Neural progenitor cell (in vitro differentiated cells): ENCODE data around the gene ANXA6. TPM values are rescaled to one million over a fixed set of nuclear protein-coding genes. Genes with fewer than 3 reads are reported as not detected.
"Not testable (repeated sequence)": the region's sequence is repeated elsewhere in the genome, so short reads cannot be mapped to it uniquely, and the experiment has no call there.

Source experiments
- DNase-seq: peaks from one replicate; pipeline ENCODE4 v3.0.0-alpha.2; 2016; ENCODE audit warnings: low spot score
- H2AFZ ChIP-seq: fragments of 200-600 bp; sonication (generic); replicated peaks from 2 replicates; pipeline ENCODE4 v1.6.1; 2016; ENCODE audit warnings: antibody characterized with exemption
- H3F3A ChIP-seq: fragments of 200-600 bp; sonication (generic); 2 replicates; pipeline ENCODE4 v1.6.1; 2016; ENCODE audit warnings: antibody characterized with exemption, low read depth
- H3K27ac ChIP-seq: fragments of 200-600 bp; sonication (generic); 2 replicates; pipeline ENCODE4 v1.5.1; 2016; ENCODE audit warnings: mild to moderate bottlenecking
- H3K27me3 ChIP-seq: fragments of 200-600 bp; sonication (generic); 2 replicates; pipeline ENCODE4 v1.6.1; 2016; ENCODE audit warnings: mild to moderate bottlenecking, moderate library complexity
- H3K36me3 ChIP-seq: fragments of 200-600 bp; sonication (generic); 2 replicates; pipeline ENCODE4 v1.5.1; 2016
- H3K4me1 ChIP-seq: fragments of 200-600 bp; sonication (generic); 2 replicates; pipeline ENCODE4 v1.6.1; 2016; ENCODE audit warnings: mixed run types
- H3K4me2 ChIP-seq: fragments of 200-600 bp; sonication (generic); 2 replicates; pipeline ENCODE4 v1.6.1; 2016
- H3K4me3 ChIP-seq: fragments of 200-600 bp; sonication (generic); 2 replicates; pipeline ENCODE4 v1.5.1; 2016
- H3K79me2 ChIP-seq: fragments of 200-600 bp; sonication (generic); 2 replicates; pipeline ENCODE4 v1.6.1; 2016; ENCODE audit warnings: low read depth
- H3K9ac ChIP-seq: fragments of 200-600 bp; sonication (generic); 2 replicates; pipeline ENCODE4 v1.6.1; 2016
- H3K9me3 ChIP-seq: fragments of 200-600 bp; sonication (generic); 2 replicates; pipeline ENCODE4 v1.5.1; 2016; ENCODE audit warnings: low read depth
- H4K20me1 ChIP-seq: fragments of 200-600 bp; sonication (generic); 2 replicates; pipeline ENCODE4 v1.6.1; 2016; ENCODE audit warnings: low read depth
- H3K27ac Mint-ChIP-seq: 3 replicates; pipeline ENCODE4 v1.8.0; 2021; ENCODE audit warnings: mixed read lengths
- H3K27me3 Mint-ChIP-seq: 2 replicates; pipeline ENCODE4 v1.8.0; 2022; ENCODE audit warnings: low read depth, mild to moderate bottlenecking, inconsistent platforms, moderate library complexity, mixed read lengths; ENCODE audit not compliant: insufficient read depth
- H3K36me3 Mint-ChIP-seq: 3 replicates; pipeline ENCODE4 v1.8.0; 2021; ENCODE audit warnings: mixed read lengths
- H3K4me1 Mint-ChIP-seq: 3 replicates; pipeline ENCODE4 v1.8.0; 2021; ENCODE audit warnings: mixed read lengths
- H3K4me3 Mint-ChIP-seq: 3 replicates; pipeline ENCODE4 v1.8.0; 2021; ENCODE audit warnings: mild to moderate bottlenecking, moderate library complexity, mixed read lengths
- H3K9me3 Mint-ChIP-seq: 3 replicates; pipeline ENCODE4 v1.8.0; 2020; ENCODE audit warnings: mixed read lengths
- CTCF ChIP-seq: fragments of 200-600 bp; sonication (generic); IDR thresholded peaks from 2 replicates; pipeline ENCODE4 v1.5.1; 2017; ENCODE audit warnings: antibody characterized with exemption, mild to moderate bottlenecking
- EZH2 ChIP-seq: fragments of 200-600 bp; sonication (generic); IDR thresholded peaks from 2 replicates; pipeline ENCODE4 v1.6.1; 2017; ENCODE audit warnings: antibody characterized with exemption, mild to moderate bottlenecking, moderate library complexity
- EZH2phosphoT487 ChIP-seq: fragments of 200-600 bp; sonication (generic); IDR thresholded peaks from 2 replicates; pipeline ENCODE4 v1.6.1; 2017; ENCODE audit warnings: antibody characterized with exemption
- total RNA-seq: library from RNA; depleted of rRNA; stranded (reverse); fragments of >200 nt; gene quantifications from 2 replicates; pipeline ENCODE4 v1.2.3, GENCODE V29; 2015; ENCODE audit warnings: low replicate concordance

The ANXA6 gene
- total RNA-seq, 1 donor from 2014 or later = 97.6 TPM

- Histone ChIP-seq H3K79me2 (no peaks in the 10 kb centered on the region), H3K4me2 (no peak overlapping the region), H3K27me3 (no peaks in the 10 kb centered on the region), H3K4me1 (peaks cover 4% of the 10 kb centered on the region), H3K27ac (no peak overlapping the region), H4K20me1 (no peaks in the 10 kb centered on the region), H2AFZ (no peak overlapping the region), H3K9ac (no peak overlapping the region), H3K36me3 (no peaks in the 10 kb centered on the region), H3K9me3 (no peaks in the 10 kb centered on the region), H3F3A (no peaks in the 10 kb centered on the region), H3K4me3 (no peak overlapping the region)
- TF ChIP-seq EZH2 = no peak
- no peak for TF ChIP-seq EZH2phosphoT487
- no peak for TF ChIP-seq CTCF
- Mint-ChIP-seq H3K4me3 (no peak overlapping the region), H3K27me3 (peaks cover 7% of the 10 kb centered on the region), H3K27ac (no peak overlapping the region), H3K4me1 (no peaks in the 10 kb centered on the region), H3K9me3 (peaks cover 3% of the 10 kb centered on the region), H3K36me3 (no peaks in the 10 kb centered on the region)
- no peak for DNase-seq
These were observed 41.3 kb upstream of the ANXA6 start for GRCh38 chr5:151198861-151199260.

DNA sequence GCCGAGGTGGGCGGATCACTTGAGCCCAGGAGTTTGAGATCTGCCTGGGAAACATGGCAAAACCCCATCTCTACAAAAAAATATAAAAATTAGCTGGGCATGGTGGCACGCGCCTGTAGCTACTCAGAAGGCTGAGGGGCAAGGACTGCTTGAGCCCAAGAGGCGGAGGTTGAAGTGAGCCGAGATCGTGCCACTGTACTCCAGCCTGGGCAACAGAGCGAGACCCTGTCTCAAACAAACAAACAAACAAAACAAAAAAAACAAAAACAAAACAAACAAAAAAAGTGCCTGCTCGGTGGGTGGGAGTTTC lies 39.7 kb upstream of the ANXA6 start:
- DNase-seq, H3K27me3 Mint-ChIP-seq, H3K9ac ChIP-seq, H3K36me3 Mint-ChIP-seq, H3K4me2 ChIP-seq, H3K9me3 Mint-ChIP-seq, H2AFZ ChIP-seq, H3K36me3 ChIP-seq, H3K79me2 ChIP-seq, H3K27me3 ChIP-seq, H3K4me1 Mint-ChIP-seq, H3F3A ChIP-seq, H3K4me3 ChIP-seq, H3K4me1 ChIP-seq, H4K20me1 ChIP-seq, H3K4me3 Mint-ChIP-seq, H3K27ac ChIP-seq, H3K9me3 ChIP-seq, H3K27ac Mint-ChIP-seq: not testable (repeated sequence)

DNA sequence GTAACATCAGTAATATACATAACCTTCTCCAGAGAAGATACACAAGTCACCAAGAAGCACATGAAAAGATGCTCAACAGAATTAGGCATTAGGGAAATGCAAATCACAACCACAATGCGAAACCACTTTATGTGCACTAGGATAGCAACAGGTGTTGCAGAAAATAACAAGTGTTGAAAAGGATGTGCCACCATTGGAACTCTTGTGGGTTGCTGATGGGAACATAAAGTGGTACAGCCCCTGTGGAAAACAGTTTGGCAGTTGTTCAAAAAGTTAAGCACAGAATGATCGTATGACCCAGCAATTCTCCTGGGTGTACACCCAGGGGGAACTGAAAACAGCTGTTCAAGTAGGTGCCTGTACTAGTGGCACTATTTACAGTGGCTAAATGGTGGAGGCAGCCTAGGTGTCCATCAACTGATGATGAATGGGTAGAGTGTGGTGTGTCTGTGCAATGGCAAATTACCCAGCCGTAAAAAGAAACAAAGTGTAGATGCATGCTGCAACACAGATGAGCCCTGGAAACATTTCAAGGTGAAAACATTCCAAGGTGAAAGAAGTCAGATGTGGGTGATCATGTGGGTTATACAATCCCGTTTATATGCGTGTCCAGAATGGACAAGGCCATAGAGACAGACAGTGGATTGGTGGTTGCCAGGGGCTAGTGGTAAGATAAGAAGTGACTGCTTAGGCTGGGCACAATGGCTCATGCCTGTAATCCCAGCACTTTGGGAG lies 39.1 kb upstream of the ANXA6 start:
- Histone ChIP-seq H3K9ac (no peak overlapping the region), H3K27ac (no peak overlapping the region), H3K4me1 (peaks cover 4% of the 10 kb centered on the region), H3F3A (no peaks in the 10 kb centered on the region), H2AFZ (no peak overlapping the region), H3K4me2 (no peak overlapping the region), H3K9me3 (no peaks in the 10 kb centered on the region), H4K20me1 (no peaks in the 10 kb centered on the region), H3K79me2 (no peaks in the 10 kb centered on the region), H3K36me3 (no peaks in the 10 kb centered on the region), H3K4me3 (no peak overlapping the region), H3K27me3 (no peaks in the 10 kb centered on the region)
- Mint-ChIP-seq H3K27ac (no peak overlapping the region), H3K4me1 (no peaks in the 10 kb centered on the region), H3K4me3 (no peak overlapping the region), H3K27me3 (peaks cover 4% of the 10 kb centered on the region), H3K9me3 (peaks cover 8% of the 10 kb centered on the region), H3K36me3 (no peaks in the 10 kb centered on the region)
- TF ChIP-seq EZH2 = no peak
- TF ChIP-seq CTCF = no peak
- DNase-seq = no peak

DNA sequence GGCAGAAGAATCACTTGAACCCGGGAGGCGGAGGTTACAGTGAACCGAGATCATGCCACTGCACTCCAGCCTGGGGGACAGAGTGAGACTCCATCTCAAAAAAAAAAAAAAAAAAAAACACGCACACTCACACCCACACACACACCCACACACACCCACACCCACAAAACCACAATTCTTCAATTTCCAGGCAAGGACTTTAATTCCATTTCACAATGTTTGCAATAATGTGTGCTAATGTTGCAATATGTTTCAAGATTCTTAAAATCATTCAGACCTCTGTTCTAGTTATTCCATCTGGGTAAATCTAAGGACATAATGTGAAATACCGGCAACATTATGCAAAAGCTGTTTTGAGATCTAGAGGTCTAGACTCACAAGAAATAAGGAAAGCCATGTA lies 38.0 kb upstream of the ANXA6 start:
- TF ChIP-seq CTCF = no peak
- no peak for TF ChIP-seq EZH2phosphoT487
- TF ChIP-seq EZH2 = no peak
- Histone ChIP-seq H3K27ac (no peak overlapping the region), H2AFZ (no peak overlapping the region), H3K36me3 (no peaks in the 10 kb centered on the region), H3K4me2 (no peak overlapping the region), H3K4me3 (no peak overlapping the region), H3K9ac (no peak overlapping the region), H3K4me1 (no peaks in the 10 kb centered on the region), H3K9me3 (no peaks in the 10 kb centered on the region), H3F3A (no peaks in the 10 kb centered on the region), H3K27me3 (no peaks in the 10 kb centered on the region), H4K20me1 (no peaks in the 10 kb centered on the region), H3K79me2 (no peaks in the 10 kb centered on the region)
- no peaks in the 10 kb centered on the region for H3K36me3 Mint-ChIP-seq
- H3K9me3 Mint-ChIP-seq = peaks cover 14% of the 10 kb centered on the region
- no peak overlapping the region for H3K27ac Mint-ChIP-seq
- peaks cover 4% of the 10 kb centered on the region for H3K27me3 Mint-ChIP-seq
- DNase-seq = no peak
- H3K4me1 Mint-ChIP-seq = no peaks in the 10 kb centered on the region
- H3K4me3 Mint-ChIP-seq = no peak overlapping the region
